OCI-LY1 (cell line): ENCODE results near the gene SYT4.

Source experiments
- H2AFZ ChIP-seq: fragments of 200-600 bp; sonication (generic), shearing (Covaris generic); 2 replicates; pipeline ENCODE4 v1.6.0; 2014; ENCODE audit warnings: antibody characterized with exemption, mild to moderate bottlenecking, low read length
- H3F3A ChIP-seq: fragments of 200-600 bp; sonication (generic), shearing (Covaris generic); 2 replicates; pipeline ENCODE4 v1.6.0; 2014; ENCODE audit warnings: mild to moderate bottlenecking, antibody characterized with exemption, low read length, moderate library complexity; ENCODE audit not compliant: insufficient read depth
- H3K27ac ChIP-seq: fragments of 200-600 bp; sonication (generic); 2 replicates; pipeline ENCODE4 v1.5.1; 2014; ENCODE audit warnings: low read length, mixed run types, mild to moderate bottlenecking, low read depth; ENCODE audit not compliant: poor library complexity, severe bottlenecking
- H3K27me3 ChIP-seq: fragments of 200-600 bp; sonication (generic); 2 replicates; pipeline ENCODE4 v1.6.0; 2014; ENCODE audit warnings: antibody characterized with exemption, mild to moderate bottlenecking, low read length, moderate library complexity; ENCODE audit not compliant: insufficient read depth
- H3K36me3 ChIP-seq: fragments of 200-600 bp; sonication (generic); 2 replicates; pipeline ENCODE4 v1.6.1; 2014; ENCODE audit warnings: mild to moderate bottlenecking, antibody characterized with exemption, low read length, moderate library complexity, mixed read lengths; ENCODE audit not compliant: insufficient read depth
- H3K4me1 ChIP-seq: fragments of 200-600 bp; sonication (generic); 2 replicates; pipeline ENCODE4 v1.5.1; 2014; ENCODE audit warnings: mild to moderate bottlenecking, low read length, moderate library complexity; ENCODE audit not compliant: insufficient read depth, severe bottlenecking
- H3K4me2 ChIP-seq: fragments of 200-600 bp; sonication (generic), shearing (Covaris generic); 2 replicates; pipeline ENCODE4 v1.6.1; 2014; ENCODE audit warnings: low read length
- H3K4me3 ChIP-seq: fragments of 200-600 bp; sonication (generic); 2 replicates; pipeline ENCODE4 v1.5.1; 2014; ENCODE audit warnings: low read length, low read depth, mild to moderate bottlenecking, mixed read lengths; ENCODE audit not compliant: poor library complexity, severe bottlenecking
- H3K79me2 ChIP-seq: fragments of 200-600 bp; shearing (Covaris generic); 2 replicates; pipeline ENCODE4 v1.6.1; 2016; ENCODE audit warnings: mixed run types, low read length, mixed read lengths; ENCODE audit not compliant: insufficient read depth
- H3K9ac ChIP-seq: fragments of 200-600 bp; sonication (generic), shearing (Covaris generic); 2 replicates; pipeline ENCODE4 v1.6.1; 2014; ENCODE audit warnings: mild to moderate bottlenecking, low read length, mixed read lengths
- H3K9me2 ChIP-seq: fragments of 200-600 bp; sonication (generic), shearing (Covaris generic); 2 replicates; pipeline ENCODE4 v1.6.1; 2014; ENCODE audit warnings: low read depth, mild to moderate bottlenecking, low read length, mixed read lengths
- H3K9me3 ChIP-seq: fragments of 200-600 bp; shearing (Covaris generic); 2 replicates; pipeline ENCODE4 v1.6.1; 2014; ENCODE audit warnings: low read length, mixed read lengths
- H4K20me1 ChIP-seq: fragments of 200-600 bp; sonication (generic), shearing (Covaris generic); 2 replicates; pipeline ENCODE4 v1.6.0; 2016; ENCODE audit warnings: mild to moderate bottlenecking, low read length; ENCODE audit not compliant: insufficient read depth
- EZH2 ChIP-seq: fragments of 200-600 bp; sonication (generic), shearing (Covaris generic); IDR thresholded peaks from 2 replicates; pipeline ENCODE4 v1.8.0; 2017; ENCODE audit warnings: borderline replicate concordance, mixed run types, mild to moderate bottlenecking, antibody characterized with exemption, low read length, moderate library complexity, mixed read lengths
- TF ChIP-seq, protein P1 (sequence below): fragments of 200-600 bp; sonication (generic), shearing (Covaris generic); IDR thresholded peaks from 2 replicates; pipeline ENCODE4 v1.5.1; 2017; ENCODE audit warnings: mild to moderate bottlenecking, antibody characterized with exemption, low read length, moderate library complexity, mixed read lengths

Gene SYT4, protein sequence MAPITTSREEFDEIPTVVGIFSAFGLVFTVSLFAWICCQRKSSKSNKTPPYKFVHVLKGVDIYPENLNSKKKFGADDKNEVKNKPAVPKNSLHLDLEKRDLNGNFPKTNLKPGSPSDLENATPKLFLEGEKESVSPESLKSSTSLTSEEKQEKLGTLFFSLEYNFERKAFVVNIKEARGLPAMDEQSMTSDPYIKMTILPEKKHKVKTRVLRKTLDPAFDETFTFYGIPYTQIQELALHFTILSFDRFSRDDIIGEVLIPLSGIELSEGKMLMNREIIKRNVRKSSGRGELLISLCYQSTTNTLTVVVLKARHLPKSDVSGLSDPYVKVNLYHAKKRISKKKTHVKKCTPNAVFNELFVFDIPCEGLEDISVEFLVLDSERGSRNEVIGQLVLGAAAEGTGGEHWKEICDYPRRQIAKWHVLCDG

GRCh38 chr18:43277164-43277600 lies at the start of gene SYT4:
Gene SYT4, minus strand, starts transcription at chr18:43277490. Its CDS starts 209 bp downstream, at chr18:43277281.
- TF ChIP-seq EZH2: no peak
- TF ChIP-seq, protein P1, sequence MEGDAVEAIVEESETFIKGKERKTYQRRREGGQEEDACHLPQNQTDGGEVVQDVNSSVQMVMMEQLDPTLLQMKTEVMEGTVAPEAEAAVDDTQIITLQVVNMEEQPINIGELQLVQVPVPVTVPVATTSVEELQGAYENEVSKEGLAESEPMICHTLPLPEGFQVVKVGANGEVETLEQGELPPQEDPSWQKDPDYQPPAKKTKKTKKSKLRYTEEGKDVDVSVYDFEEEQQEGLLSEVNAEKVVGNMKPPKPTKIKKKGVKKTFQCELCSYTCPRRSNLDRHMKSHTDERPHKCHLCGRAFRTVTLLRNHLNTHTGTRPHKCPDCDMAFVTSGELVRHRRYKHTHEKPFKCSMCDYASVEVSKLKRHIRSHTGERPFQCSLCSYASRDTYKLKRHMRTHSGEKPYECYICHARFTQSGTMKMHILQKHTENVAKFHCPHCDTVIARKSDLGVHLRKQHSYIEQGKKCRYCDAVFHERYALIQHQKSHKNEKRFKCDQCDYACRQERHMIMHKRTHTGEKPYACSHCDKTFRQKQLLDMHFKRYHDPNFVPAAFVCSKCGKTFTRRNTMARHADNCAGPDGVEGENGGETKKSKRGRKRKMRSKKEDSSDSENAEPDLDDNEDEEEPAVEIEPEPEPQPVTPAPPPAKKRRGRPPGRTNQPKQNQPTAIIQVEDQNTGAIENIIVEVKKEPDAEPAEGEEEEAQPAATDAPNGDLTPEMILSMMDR: no peak
- no peaks in the 10 kb centered on the region for H4K20me1 ChIP-seq
- H3K36me3 ChIP-seq: no peaks in the 10 kb centered on the region
- no peaks in the 10 kb centered on the region for H3K9me2 ChIP-seq
- no peak within 1 kb of the TSS for H3K4me3 ChIP-seq
- H3K27ac ChIP-seq: no peak within 1 kb of the TSS
- no peaks in the 10 kb centered on the region for H3K79me2 ChIP-seq
- no peaks in the 10 kb centered on the region for H3K27me3 ChIP-seq
- H2AFZ ChIP-seq: no peak within 1 kb of the TSS
- H3K4me2 ChIP-seq: no peak within 1 kb of the TSS
- no peaks in the 10 kb centered on the region for H3F3A ChIP-seq
- H3K4me1 ChIP-seq: no peaks in the 10 kb centered on the region
- H3K9me3 ChIP-seq: no peaks in the 10 kb centered on the region
- no peak within 1 kb of the TSS for H3K9ac ChIP-seq

DNA sequence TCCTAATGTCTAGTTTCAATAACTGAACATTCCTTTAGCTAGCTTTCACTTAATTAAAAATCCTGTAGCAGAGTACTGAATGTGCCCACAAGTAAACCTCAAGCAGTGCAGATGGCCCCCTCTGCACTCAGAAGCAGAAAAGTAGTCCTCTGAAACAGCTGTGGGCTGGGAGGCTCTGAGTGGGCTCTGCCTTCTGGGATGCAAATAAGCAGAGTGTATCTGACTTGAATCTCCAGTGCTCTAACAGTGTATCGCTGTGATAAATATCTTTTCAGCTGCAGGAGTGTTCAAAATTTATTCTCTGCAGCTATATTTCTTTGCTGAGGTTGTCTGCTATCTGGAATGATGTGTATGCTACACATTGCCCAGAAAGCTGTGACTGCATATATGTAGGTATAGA lies 44.8 kb upstream of the SYT4 start:
- H2AFZ ChIP-seq: no peak overlapping the region
- no peaks in the 10 kb centered on the region for H4K20me1 ChIP-seq
- no peak overlapping the region for H3K27ac ChIP-seq

DNA sequence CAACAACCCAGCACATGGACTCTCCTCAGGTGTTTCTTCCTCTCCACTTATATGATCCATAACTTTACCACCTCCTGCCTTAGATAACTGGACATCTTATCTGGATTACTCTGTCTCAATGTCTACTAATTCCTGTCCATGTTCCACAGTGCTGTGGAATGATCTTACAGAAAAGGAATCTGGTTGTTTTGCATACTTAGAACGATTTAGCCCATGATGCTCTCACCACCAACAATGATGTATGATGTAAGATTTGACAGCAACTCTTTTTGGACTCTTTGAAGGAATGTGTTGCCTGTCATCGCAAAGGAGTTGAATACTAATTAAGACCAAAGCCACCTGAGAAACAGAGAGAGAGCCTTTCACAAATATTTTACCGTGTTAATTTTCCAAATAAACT lies 37.7 kb upstream of the SYT4 start:
- Histone ChIP-seq H3K36me3 (no peaks in the 10 kb centered on the region), H3K9me2 (no peaks in the 10 kb centered on the region), H3K4me2 (no peak overlapping the region), H2AFZ (no peak overlapping the region), H3K9me3 (no peaks in the 10 kb centered on the region), H3F3A (no peaks in the 10 kb centered on the region), H3K79me2 (no peaks in the 10 kb centered on the region), H3K27me3 (no peaks in the 10 kb centered on the region), H3K9ac (no peak overlapping the region), H3K4me3 (no peak overlapping the region), H3K27ac (no peak overlapping the region), H4K20me1 (no peaks in the 10 kb centered on the region), H3K4me1 (no peaks in the 10 kb centered on the region)
- no peak for TF ChIP-seq EZH2
- TF ChIP-seq, protein P1: no peak

More for the DNA sequence above, 44.8 kb upstream of the SYT4 start:
- no peaks in the 10 kb centered on the region for H3K9me2 ChIP-seq
- H3K9me3 ChIP-seq: no peaks in the 10 kb centered on the region
- no peaks in the 10 kb centered on the region for H3K27me3 ChIP-seq
- H3K79me2 ChIP-seq: no peaks in the 10 kb centered on the region
- H3K4me3 ChIP-seq: no peak overlapping the region
- no peak for TF ChIP-seq EZH2
- TF ChIP-seq, protein P1: no peak
- H3K36me3 ChIP-seq: no peaks in the 10 kb centered on the region
- no peak overlapping the region for H3K4me2 ChIP-seq
- H3K9ac ChIP-seq: no peak overlapping the region
- no peaks in the 10 kb centered on the region for H3K4me1 ChIP-seq
- no peaks in the 10 kb centered on the region for H3F3A ChIP-seq
